ENCODE results near the gene ST3GAL4.

DNA sequence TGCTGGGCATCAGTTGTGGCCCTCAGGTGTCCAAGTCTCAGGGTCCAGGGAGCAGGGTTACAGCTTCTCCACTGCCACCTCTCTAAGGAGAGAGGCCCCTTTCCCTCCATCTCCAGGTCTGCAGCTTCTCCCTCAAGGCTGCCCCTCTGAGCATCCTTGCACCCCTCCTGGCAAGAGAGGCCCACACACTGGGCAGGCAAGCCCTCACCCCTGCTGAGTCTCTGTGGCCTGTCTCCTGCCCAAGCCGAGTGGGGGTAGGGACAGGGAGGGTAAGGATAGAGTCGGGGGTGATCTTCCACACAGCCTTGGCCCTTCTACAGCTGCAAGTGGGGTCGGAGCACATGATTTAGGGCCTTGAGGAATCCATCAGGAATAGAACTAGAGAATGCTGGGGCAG is 76.6 kb downstream of the ST3GAL4 start:
- no peak for TF ChIP-seq SMC3 (conservative IDR thresholded peaks at IDR 0.05; ENCODE audit: insufficient read depth, low read depth, low read length)
- TF ChIP-seq POLR2A (conservative IDR thresholded peaks at IDR 0.05) = no peak
- TF ChIP-seq YY1 (IDR thresholded peaks at IDR 0.05; ENCODE audit: borderline replicate concordance in 1 of 3, control insufficient read depth in 1 of 3, extremely low read depth in 1 of 3, insufficient read depth in 3 of 3, insufficient read length in 1 of 3, insufficient replicate concordance in 2 of 3, low read depth in 1 of 3, low read length in 2 of 3) = no peak
- TF ChIP-seq LEF1 (IDR thresholded peaks at IDR 0.05) = no peak
- TF ChIP-seq EZH2 (IDR thresholded peaks at IDR 0.05; ENCODE audit: borderline replicate concordance, low read depth, low read length) = no peak
- no peak for TF ChIP-seq ZNF121 (CRISPR knock-in tag; conservative IDR thresholded peaks at IDR 0.05)
- no peak for TF ChIP-seq ZBTB8A (IDR thresholded peaks at IDR 0.05; ENCODE audit: partially characterized antibody)
- TF ChIP-seq ZNF695 (CRISPR knock-in tag; IDR thresholded peaks at IDR 0.05) = no peak
- no peak for TF ChIP-seq TOE1 (IDR thresholded peaks at IDR 0.05; ENCODE audit: borderline replicate concordance)
- TF ChIP-seq TOE1 (CRISPR knock-in tag; IDR thresholded peaks at IDR 0.05; ENCODE audit: borderline replicate concordance, low read depth) = no peak
- TF ChIP-seq CBFA2T3 (IDR thresholded peaks at IDR 0.05) = no peak

All from K562 (cell line).